ENCODE data around the gene PHACTR1. TPM values are rescaled to one million over a fixed set of nuclear protein-coding genes. Genes with fewer than 3 reads are reported as not detected.
A peak's percentile ranks its signal among the peaks of the same experiment; 100 is the strongest.

The PHACTR1 gene
- total and polyA plus RNA-seq, 2 donors (not counting 1 experiment from before 2014, with no cell fraction given), result 0.60 to 1.2 TPM

GRCh38 chr6:13305288-13305687, 588.7 kb downstream of the PHACTR1 start:
- no peak overlapping the region for H3K9ac ChIP-seq (ENCODE audit: insufficient read depth, low read length)
- peaks cover 2% of the 10 kb centered on the region for H3K36me3 ChIP-seq (ENCODE audit: control insufficient read depth, insufficient read depth, low read length)
- no peak overlapping the region for H2AFZ ChIP-seq (ENCODE audit: low read length)
- TF ChIP-seq, protein P1, sequence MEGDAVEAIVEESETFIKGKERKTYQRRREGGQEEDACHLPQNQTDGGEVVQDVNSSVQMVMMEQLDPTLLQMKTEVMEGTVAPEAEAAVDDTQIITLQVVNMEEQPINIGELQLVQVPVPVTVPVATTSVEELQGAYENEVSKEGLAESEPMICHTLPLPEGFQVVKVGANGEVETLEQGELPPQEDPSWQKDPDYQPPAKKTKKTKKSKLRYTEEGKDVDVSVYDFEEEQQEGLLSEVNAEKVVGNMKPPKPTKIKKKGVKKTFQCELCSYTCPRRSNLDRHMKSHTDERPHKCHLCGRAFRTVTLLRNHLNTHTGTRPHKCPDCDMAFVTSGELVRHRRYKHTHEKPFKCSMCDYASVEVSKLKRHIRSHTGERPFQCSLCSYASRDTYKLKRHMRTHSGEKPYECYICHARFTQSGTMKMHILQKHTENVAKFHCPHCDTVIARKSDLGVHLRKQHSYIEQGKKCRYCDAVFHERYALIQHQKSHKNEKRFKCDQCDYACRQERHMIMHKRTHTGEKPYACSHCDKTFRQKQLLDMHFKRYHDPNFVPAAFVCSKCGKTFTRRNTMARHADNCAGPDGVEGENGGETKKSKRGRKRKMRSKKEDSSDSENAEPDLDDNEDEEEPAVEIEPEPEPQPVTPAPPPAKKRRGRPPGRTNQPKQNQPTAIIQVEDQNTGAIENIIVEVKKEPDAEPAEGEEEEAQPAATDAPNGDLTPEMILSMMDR (conservative IDR thresholded peaks at IDR 0.05 in 1 of 2, IDR thresholded peaks at IDR 0.05 in 1 of 2; ENCODE audit: low read depth in 1 of 2, low read length in 2 of 2), result no peak
- TF ChIP-seq EZH2 (IDR thresholded peaks at IDR 0.05; ENCODE audit: low read length, missing control alignments), result no peak
- peaks cover 21% of the 10 kb centered on the region for H3K4me1 ChIP-seq (ENCODE audit: control insufficient read depth, extremely low read depth, insufficient read depth, low read length)
- DNase-seq (ENCODE audit: low read depth in 2 of 2), result no peak
- H3K9me3 ChIP-seq (ENCODE audit: control insufficient read depth, insufficient read depth, low read depth, low read length), result no peaks in the 10 kb centered on the region
- H3K4me2 ChIP-seq (ENCODE audit: extremely low read depth, insufficient read depth, low read length), result no peak overlapping the region
- no peak overlapping the region for H3K4me3 ChIP-seq (replicated peaks in 1 of 4; ENCODE audit: control extremely low read depth in 1 of 4, insufficient read depth in 1 of 4, low read depth in 3 of 4, low read length in 4 of 4)
- no peaks in the 10 kb centered on the region for H3K27me3 ChIP-seq (ENCODE audit: control insufficient read depth, insufficient read depth, low read length)
- H4K20me1 ChIP-seq (ENCODE audit: control insufficient read depth, extremely low read depth, insufficient read depth, low read length), result no peaks in the 10 kb centered on the region
- no peaks in the 10 kb centered on the region for H3K79me2 ChIP-seq (ENCODE audit: control insufficient read depth, insufficient read depth, low read length)
- H3K27ac ChIP-seq (ENCODE audit: insufficient read depth, low read length), result no peak overlapping the region

DNA sequence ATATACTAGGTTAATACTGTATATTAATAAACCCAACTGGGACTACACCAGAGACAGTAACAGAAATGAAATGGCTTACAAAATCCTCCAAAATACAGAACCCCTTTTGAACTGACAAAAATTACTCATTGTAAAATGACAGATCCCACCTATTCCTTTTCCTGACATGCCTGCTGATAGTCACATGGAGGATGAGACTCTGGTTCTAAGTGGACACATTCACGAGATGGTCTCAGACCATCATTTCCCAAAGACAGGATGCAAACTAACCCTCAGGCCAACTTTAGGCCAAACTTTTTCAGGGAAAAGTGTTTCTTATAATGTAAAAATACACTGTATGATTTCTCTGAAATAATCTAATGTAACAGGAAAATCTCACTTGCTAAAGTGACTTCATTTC, 589.2 kb downstream of the PHACTR1 start:
- TF ChIP-seq, protein P1 (conservative IDR thresholded peaks at IDR 0.05 in 1 of 2, IDR thresholded peaks at IDR 0.05 in 1 of 2; ENCODE audit: low read depth in 1 of 2, low read length in 2 of 2), result no peak
- TF ChIP-seq EZH2 (IDR thresholded peaks at IDR 0.05; ENCODE audit: low read length, missing control alignments), result no peak
- Histone ChIP-seq H3K4me2 (ENCODE audit: extremely low read depth, insufficient read depth, low read length) (no peak overlapping the region), H3K27ac (ENCODE audit: insufficient read depth, low read length) (no peak overlapping the region), H2AFZ (ENCODE audit: low read length) (no peak overlapping the region), H3K9me3 (ENCODE audit: control insufficient read depth, insufficient read depth, low read depth, low read length) (no peaks in the 10 kb centered on the region), H4K20me1 (ENCODE audit: control insufficient read depth, extremely low read depth, insufficient read depth, low read length) (no peaks in the 10 kb centered on the region), H3K36me3 (ENCODE audit: control insufficient read depth, insufficient read depth, low read length) (peaks cover 2% of the 10 kb centered on the region), H3K4me3 (replicated peaks in 1 of 4; ENCODE audit: control extremely low read depth in 1 of 4, insufficient read depth in 1 of 4, low read depth in 3 of 4, low read length in 4 of 4) (no peak overlapping the region), H3K79me2 (ENCODE audit: control insufficient read depth, insufficient read depth, low read length) (no peaks in the 10 kb centered on the region), H3K4me1 (ENCODE audit: control insufficient read depth, extremely low read depth, insufficient read depth, low read length) (peaks cover 21% of the 10 kb centered on the region), H3K9ac (ENCODE audit: insufficient read depth, low read length) (no peak overlapping the region), H3K27me3 (ENCODE audit: control insufficient read depth, insufficient read depth, low read length) (no peaks in the 10 kb centered on the region)
- DNase-seq (ENCODE audit: low read depth in 2 of 2), result no peak

GRCh38 chr6:13307508-13307995, 591.0 kb downstream of the PHACTR1 start:
- Histone ChIP-seq H4K20me1 (ENCODE audit: control insufficient read depth, extremely low read depth, insufficient read depth, low read length) (no peaks in the 10 kb centered on the region), H3K79me2 (ENCODE audit: control insufficient read depth, insufficient read depth, low read length) (no peaks in the 10 kb centered on the region), H3K4me3 (replicated peaks in 1 of 4; ENCODE audit: control extremely low read depth in 1 of 4, insufficient read depth in 1 of 4, low read depth in 3 of 4, low read length in 4 of 4) (no peak overlapping the region), H3K9me3 (ENCODE audit: control insufficient read depth, insufficient read depth, low read depth, low read length) (no peaks in the 10 kb centered on the region), H3K4me2 (ENCODE audit: extremely low read depth, insufficient read depth, low read length) (no peak overlapping the region), H3K27ac (ENCODE audit: insufficient read depth, low read length) (peak overlapping the region; percentile 14), H3K4me1 (ENCODE audit: control insufficient read depth, extremely low read depth, insufficient read depth, low read length) (peaks cover 13% of the 10 kb centered on the region), H2AFZ (ENCODE audit: low read length) (no peak overlapping the region), H3K36me3 (ENCODE audit: control insufficient read depth, insufficient read depth, low read length) (peaks cover 2% of the 10 kb centered on the region), H3K9ac (ENCODE audit: insufficient read depth, low read length) (no peak overlapping the region), H3K27me3 (ENCODE audit: control insufficient read depth, insufficient read depth, low read length) (no peaks in the 10 kb centered on the region)
- TF ChIP-seq EZH2 (IDR thresholded peaks at IDR 0.05; ENCODE audit: low read length, missing control alignments), result no peak
- TF ChIP-seq, protein P1 (conservative IDR thresholded peaks at IDR 0.05 in 1 of 2, IDR thresholded peaks at IDR 0.05 in 1 of 2; ENCODE audit: low read depth in 1 of 2, low read length in 2 of 2), result no peak
- DNase-seq (ENCODE audit: low read depth in 2 of 2), result peak; percentile 66 to 70

Data from fibroblast of lung (primary cell).